GOT3 (cell line): ENCODE results near the gene STXBP1.
"Not testable (repeated sequence)": the region's sequence is repeated elsewhere in the genome, so short reads cannot be mapped to it uniquely, and the experiment has no call there.

ENCODE experiments used
- DNase-seq: peaks from one replicate; lab custom pipeline; 2025; ENCODE audit warnings: mixed read lengths; lab: John Stamatoyannopoulos, UW

STXBP1 gene

DNA sequence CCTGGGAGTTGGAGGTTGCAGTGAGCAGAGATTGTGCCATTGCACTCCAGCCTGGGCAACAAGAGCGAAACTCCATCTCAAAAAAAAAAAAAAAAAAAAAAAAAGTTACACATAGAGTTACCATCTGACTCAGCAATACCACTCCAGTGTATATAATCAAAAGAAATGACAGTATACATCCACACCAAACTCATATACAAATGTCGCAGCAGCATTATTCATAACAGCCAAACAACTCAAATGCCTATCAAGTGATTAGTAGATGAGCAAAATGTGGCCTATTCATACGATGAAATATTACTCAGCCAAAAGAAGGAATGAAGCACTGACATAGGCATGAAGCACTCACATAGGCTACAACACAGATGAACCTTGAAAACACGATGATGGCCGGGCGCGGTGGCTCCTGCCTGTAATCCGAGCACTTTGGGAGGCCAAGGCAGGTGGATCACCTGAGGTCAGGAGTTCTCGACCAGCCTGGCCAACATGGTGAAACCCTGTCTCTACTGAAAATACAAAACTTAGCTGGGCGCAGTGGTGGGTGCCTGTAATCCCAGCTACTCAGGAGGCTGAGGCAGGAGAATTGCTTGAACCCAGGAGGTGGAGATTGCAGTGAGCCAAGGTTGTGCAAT is 9.4 kb downstream of the STXBP1 start:
- not testable (repeated sequence) for DNase-seq

DNA sequence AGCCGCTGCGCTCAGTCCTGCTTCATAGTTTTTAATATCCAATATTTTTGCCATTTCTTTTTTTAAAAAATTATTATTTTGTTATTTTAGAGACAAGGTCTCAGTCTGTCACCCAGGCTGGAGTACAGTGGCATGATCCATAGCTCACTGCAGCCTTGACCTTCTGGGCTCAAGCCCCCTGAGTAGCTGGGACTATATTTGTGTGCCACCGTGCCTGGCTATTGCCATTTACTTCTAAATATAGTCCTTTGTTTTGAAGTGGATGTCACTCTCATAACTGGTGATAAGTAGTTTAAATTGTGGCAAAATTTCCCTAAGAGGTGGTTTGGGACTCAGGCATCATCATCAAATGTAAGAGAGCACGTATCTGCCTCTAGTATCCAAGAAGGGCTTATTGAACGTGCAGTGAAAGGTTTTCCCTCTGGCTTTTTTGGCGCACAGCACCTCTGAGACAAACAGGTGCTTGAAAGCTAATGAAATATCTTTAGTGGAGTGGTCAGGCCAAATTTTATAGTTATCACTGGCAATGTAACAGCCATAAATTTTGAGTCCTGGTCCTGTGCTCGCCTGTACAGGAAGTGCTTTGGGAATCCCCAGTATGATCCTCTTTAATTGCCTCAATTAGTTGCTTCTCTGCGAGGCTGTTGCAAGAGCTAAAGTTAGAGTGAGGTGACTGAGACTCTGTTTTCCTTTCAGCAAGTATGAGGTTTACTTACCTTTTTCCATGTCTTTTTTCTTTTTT is 14.8 kb downstream of the STXBP1 start:
- no peak for DNase-seq

DNA sequence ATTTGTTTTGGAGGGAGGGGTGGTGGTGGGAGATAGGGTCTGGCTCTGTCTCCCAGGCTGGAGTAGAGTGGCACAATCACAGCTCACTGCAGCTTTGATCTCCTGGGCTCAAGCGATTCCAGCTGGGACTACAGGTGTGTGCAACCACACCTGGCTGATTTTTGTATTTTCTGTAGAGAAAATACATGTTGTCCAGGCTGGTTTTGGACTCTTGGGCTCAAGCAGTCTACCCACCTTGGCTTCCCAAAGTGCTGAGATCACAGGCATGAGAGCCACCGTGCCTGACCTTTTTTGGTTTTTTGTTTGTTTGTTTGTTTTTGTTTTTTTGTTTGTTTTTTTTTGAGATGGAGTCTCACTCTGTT is 15.4 kb downstream of the STXBP1 start:
- DNase-seq: no peak

GRCh38 chr9:127628758-127629467 is 16.8 kb downstream of the STXBP1 start:
- DNase-seq: no peak

- DNase-seq: no peak
These were observed 17.5 kb downstream of the STXBP1 start for GRCh38 chr9:127629468-127630081.

GRCh38 chr9:127633216-127633862 is 21.3 kb downstream of the STXBP1 start:
- DNase-seq: no peak

- no peak for DNase-seq
These were observed 21.9 kb downstream of the STXBP1 start for GRCh38 chr9:127634021-127634420.

GRCh38 chr9:127634698-127635097 is 22.6 kb downstream of the STXBP1 start:
- no peak for DNase-seq

DNA sequence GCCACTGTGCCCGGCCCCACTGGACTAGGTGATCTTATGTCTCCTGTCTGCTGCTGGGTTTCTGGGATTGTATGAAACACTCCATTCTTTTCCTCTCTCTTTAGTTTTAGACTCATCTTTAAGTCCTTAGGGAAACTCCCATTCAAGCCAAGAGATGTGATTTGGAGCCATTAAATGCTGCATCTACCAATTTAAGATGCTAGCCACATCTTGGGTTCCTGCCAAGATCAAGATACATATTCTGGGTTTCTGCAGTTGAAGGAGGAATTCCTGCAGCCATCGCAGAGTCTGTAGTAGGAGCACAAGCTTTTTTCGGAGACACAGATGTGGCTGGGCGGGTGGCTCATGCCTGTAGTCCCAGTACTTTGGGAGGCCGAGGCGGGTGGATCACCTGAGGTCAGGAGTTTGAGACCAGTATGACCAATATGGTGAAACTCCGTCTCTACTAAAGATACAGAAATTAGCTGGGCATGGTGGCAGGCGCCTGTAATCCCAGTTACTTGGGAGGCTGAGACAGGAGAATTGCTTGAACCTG is 23.2 kb downstream of the STXBP1 start:
- DNase-seq: no peak

DNA sequence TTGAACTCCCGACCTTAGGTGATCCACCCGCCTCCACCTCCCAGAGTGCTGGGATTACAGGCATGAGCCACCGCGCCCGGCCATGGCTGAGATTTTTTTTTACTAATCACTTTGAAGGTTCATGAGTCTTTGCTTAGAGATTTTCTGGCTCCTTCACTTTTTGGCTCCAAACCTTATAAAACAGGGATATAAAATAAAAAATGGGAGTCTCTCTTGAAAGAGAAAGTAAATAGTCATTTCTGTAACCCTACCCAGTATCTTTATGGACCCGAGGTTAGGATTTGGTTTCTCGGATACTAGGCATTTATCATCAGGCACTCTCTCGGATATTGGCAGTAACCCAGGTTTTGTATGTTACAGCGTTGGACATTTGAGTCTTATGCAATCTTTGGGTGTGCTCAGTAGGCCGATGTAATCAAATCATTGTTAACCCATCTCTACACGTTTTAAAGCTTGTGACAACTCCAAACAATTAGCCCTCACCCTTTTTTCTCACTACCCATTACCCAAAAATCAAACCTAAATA is 25.3 kb downstream of the STXBP1 start:
- DNase-seq: no peak

DNA sequence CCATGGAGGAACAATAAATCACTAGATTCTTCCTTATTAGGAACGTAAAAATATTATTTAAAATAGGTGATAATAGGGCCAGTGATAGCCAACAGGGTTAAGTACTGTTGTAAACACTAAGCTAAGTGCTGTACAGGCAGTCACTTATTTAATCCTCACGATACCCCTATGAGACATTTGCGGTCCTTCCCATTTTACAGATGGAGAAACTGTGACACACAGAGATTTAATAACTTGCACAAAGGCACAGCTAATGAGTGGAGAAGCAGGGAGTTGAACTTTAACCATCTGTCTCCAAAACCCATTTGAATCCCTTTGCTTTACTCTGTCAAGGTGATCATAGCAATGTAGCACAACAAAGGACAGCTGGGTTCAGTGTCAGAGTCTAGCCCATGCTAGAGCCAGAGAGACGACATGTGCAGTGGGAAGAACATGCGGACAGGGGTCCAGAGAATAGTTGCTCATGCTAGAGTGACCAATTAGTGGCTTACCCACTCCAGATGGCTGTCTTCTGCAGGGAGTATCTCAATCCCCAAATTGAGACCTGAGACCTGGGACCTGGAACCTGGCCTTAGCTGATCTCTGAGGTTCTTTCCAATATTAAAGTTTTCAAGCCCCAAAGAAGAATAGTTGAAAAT is 28.9 kb downstream of the STXBP1 start:
- DNase-seq: no peak

DNA sequence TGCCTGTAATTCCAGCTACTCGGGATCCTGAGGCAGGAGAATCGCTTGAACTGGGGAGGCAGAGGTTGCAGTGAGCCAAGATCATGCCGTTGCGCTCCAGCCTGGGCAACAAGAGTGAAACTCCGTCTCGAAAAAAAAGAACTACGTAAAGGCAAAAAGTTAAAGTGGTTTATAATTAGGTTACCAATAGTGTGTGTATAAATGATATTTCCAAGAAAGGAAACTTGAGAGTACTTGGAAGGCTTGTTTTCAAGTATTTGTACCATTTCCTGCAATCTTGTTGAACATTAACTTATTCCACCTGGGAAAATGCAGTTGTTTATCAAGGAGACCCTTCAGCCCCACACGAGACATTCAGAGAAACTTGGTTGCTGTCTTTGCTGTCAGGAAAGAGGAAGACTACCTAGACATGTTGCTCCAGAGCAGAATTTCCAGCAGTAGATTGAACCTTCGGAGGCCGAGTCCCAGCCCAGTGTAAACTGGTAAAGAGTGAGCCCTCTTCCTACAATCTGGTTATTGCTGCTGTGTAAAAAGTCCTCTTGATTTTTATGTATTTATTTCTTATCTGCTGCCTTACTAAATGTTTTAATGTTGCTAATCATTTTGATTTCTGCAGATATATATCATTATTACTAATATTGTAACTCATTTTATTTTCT is 30.1 kb downstream of the STXBP1 start:
- no peak for DNase-seq

DNA sequence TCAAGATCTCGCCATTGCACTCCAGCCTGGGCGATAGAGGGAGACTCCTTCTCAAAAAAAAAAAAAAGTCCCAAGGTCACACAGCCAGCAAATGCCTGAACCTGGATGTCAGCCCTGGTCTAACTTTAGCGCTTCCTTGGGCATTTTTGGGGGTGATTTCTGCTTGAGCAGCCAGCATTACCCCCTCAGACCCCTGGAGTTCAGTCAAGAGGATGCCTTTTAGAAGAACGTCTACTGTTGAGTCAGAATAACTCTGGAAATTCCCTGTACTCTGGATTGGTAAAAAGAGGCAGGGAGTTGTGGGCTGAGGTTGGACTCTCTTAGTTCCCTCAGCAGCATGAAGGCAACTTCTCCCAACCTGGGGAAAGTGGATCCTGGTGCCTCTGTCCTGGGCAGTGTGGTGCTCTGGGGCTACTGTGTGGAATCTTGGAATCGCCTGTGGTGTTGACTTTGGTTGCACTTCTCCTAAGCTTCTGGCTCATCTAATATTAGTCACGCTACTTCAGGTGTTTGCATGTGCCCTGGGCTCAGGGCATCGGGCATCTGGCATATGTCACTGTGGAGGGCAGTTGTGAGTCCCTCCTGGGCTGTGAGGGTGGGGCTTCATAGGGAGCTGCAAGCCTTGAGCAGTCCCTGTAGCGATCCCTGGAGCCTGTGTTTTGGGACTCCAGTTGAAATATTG is 32.2 kb downstream of the STXBP1 start:
- DNase-seq: no peak

- DNase-seq: no peak
These were observed 32.9 kb downstream of the STXBP1 start for GRCh38 chr9:127644943-127645342.

DNA sequence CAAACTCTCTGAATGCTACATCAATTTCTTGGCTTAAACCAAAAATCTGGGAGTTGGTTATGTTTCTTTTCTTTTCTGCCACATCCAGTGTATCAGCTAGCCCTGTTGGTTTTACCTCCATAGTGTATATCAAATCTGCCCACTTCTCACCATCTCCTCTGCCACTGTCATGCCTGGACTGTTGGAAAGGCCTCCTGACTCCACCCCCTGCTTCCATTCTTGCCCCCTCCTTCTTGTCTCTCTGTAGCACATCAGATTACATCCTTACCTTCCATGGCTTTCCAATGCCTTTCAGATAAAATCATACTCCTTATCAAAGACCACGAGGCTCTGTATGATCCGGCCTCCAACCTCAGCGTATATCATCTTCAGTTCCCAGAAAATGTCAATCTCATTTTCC is 35.4 kb downstream of the STXBP1 start:
- DNase-seq: no peak

GRCh38 chr9:127650518-127650917 is 38.4 kb downstream of the STXBP1 start:
- DNase-seq: no peak

DNA sequence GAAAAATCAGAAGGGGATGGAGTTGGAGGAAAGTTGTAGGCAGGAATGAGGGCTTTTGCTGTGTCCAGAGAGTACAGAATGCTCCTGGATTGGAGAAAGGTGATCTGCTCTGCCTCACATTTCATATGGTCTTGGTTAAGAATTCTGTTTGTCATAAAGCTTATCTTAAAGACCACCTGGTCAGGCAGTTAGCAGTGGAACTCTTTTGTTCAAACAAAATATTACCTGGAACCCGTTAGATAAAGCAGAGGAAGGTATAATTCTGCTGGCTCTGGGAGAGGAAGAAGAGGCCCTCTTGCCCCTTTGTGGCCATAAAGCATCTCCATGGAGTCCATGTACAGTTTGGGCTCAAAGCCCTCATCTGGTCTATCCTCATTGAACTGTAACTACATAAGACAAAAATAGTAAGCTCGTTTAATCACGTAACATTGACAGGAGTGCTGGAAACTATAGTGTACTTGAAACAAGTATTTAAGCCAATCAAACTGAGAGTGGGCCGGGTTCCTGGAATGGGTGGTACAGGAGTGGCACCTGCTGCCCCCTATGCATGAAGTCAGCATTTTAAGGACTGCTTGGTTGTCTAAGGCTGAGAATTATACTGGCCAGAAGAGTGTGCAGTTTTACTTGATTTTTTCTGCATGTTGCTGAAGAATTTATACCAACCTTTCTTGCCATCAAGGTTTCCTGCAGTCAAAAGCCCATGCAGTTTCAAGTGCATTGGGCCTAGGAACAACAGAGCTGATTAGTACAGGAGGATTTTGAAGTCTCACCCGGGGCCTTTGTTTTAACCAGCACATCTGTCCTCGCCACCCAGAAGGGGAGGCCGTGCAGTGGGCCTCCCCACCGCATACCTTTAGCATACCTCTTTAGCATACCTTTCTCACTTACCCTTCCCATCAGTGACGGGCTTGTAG is 39.9 kb downstream of the STXBP1 start:
- DNase-seq: no peak

DNA sequence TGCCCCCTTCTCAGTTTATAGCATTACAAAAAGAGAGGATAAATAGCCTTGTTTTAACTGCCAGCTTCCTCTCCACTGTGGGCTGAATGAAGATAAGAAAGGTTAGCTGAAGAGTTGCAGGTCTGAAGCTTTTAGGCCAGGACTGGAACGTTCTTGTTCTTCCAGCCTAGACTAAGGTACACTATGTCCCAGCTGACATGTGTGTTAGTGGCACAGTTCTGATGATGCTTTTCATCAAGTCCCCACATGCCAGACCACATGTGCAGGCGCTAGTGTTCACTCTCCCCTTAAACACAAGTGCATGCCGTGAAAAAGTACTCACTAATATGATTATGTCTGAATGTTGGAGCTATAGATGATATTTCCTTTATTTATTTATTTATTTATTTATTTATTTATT is 40.7 kb downstream of the STXBP1 start:
- no peak for DNase-seq

GRCh38 chr9:127654619-127655018 is 42.5 kb downstream of the STXBP1 start:
- DNase-seq: no peak
